Activated B cell treated with CpG ODN at 0.5 μM for 24 hours (primary cell): ENCODE measurements around the gene RAB11FIP3. TPM values are rescaled to one million over a fixed set of nuclear protein-coding genes. Genes with fewer than 3 reads are reported as not detected.
A peak's percentile ranks its signal among the peaks of the same experiment; 100 is the strongest.
"Not testable (repeated sequence)": the region's sequence is repeated elsewhere in the genome, so short reads cannot be mapped to it uniquely, and the experiment has no call there.

Experiments
- ATAC-seq: fragments of 200-7000 bp; cut with Tn5 transposase; one replicate; pipeline ENCODE4 v1.10.0; 2021; ENCODE audit warnings: low read depth, mild to moderate bottlenecking, moderate library complexity
- CTCF ChIA-PET: fragments of 350-600 bp; sonication (Branson Sonifier 250); formaldehyde crosslinking; loops from one replicate; lab custom pipeline; 2021; ENCODE audit warnings: antibody characterized with exemption; lab: Charles Lee
- POLR2A ChIA-PET: fragments of 350-600 bp; sonication (Branson Sonifier 250); formaldehyde crosslinking; loops from one replicate; lab custom pipeline; 2021; ENCODE audit warnings: antibody characterized with exemption; lab: Charles Lee
- DNase-seq: peaks from one replicate; pipeline ENCODE4 v3.0.0; 2022
- H3K27ac Mint-ChIP-seq: one replicate; pipeline ENCODE4 v1.8.0; 2020; ENCODE audit warnings: mixed read lengths
- H3K27me3 Mint-ChIP-seq: one replicate; pipeline ENCODE4 v1.8.0; 2021; ENCODE audit warnings: mixed read lengths
- H3K36me3 Mint-ChIP-seq: one replicate; pipeline ENCODE4 v1.8.0; 2021; ENCODE audit warnings: low read depth, mixed read lengths
- H3K4me1 Mint-ChIP-seq: one replicate; pipeline ENCODE4 v1.8.0; 2021; ENCODE audit warnings: mixed read lengths
- H3K4me3 Mint-ChIP-seq: one replicate; pipeline ENCODE4 v1.8.0; 2020; ENCODE audit warnings: mild to moderate bottlenecking, mixed read lengths
- H3K9me3 Mint-ChIP-seq: one replicate; pipeline ENCODE4 v1.8.0; 2020; ENCODE audit warnings: mixed read lengths
- intact Hi-C: fragments of 100-400 bp; cut with micrococcal nuclease; formaldehyde crosslinking; loops from one replicate; pipeline ENCODE4 v1.15.1; 2024
- total RNA-seq: library from RNA; stranded (reverse); gene quantifications from 2 replicates; pipeline ENCODE4 v1.2.3, GENCODE V29; 2022
- TF ChIP-seq, protein P1 (sequence below): fragments of 200-600 bp; IDR thresholded peaks from one replicate; pipeline ENCODE4 v1.8.0; 2022; ENCODE audit warnings: antibody characterized with exemption, mild to moderate bottlenecking

RAB11FIP3 gene
- total RNA-seq, 1 donor from 2014 or later = 35.4 TPM

DNA sequence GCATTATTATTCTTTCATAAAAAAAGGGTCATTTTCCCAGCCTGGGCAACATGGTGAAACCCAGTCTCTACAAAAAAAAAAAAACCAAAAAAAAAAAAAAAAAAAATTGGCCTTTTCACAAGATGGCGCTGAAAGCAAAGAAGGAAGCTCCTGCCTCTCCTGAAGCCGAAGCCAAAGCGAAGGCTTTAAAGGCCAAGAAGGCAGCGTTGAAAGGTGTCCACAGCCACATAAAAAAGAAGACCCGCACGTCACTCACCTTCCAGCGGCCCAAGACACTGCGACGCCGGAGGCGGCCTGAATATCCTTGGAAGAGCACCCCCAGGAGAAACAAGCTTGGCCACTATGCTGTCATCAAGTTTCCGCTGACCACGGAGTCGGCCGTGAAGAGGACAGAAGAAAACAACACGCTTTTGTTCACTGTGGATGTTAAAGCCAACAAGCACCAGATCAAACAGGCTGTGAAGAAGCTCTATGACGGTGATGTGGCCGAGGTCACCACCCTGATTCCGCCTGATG lies 38.8 kb upstream of the RAB11FIP3 start:
- TF ChIP-seq, protein P1, sequence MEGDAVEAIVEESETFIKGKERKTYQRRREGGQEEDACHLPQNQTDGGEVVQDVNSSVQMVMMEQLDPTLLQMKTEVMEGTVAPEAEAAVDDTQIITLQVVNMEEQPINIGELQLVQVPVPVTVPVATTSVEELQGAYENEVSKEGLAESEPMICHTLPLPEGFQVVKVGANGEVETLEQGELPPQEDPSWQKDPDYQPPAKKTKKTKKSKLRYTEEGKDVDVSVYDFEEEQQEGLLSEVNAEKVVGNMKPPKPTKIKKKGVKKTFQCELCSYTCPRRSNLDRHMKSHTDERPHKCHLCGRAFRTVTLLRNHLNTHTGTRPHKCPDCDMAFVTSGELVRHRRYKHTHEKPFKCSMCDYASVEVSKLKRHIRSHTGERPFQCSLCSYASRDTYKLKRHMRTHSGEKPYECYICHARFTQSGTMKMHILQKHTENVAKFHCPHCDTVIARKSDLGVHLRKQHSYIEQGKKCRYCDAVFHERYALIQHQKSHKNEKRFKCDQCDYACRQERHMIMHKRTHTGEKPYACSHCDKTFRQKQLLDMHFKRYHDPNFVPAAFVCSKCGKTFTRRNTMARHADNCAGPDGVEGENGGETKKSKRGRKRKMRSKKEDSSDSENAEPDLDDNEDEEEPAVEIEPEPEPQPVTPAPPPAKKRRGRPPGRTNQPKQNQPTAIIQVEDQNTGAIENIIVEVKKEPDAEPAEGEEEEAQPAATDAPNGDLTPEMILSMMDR = no peak

DNA sequence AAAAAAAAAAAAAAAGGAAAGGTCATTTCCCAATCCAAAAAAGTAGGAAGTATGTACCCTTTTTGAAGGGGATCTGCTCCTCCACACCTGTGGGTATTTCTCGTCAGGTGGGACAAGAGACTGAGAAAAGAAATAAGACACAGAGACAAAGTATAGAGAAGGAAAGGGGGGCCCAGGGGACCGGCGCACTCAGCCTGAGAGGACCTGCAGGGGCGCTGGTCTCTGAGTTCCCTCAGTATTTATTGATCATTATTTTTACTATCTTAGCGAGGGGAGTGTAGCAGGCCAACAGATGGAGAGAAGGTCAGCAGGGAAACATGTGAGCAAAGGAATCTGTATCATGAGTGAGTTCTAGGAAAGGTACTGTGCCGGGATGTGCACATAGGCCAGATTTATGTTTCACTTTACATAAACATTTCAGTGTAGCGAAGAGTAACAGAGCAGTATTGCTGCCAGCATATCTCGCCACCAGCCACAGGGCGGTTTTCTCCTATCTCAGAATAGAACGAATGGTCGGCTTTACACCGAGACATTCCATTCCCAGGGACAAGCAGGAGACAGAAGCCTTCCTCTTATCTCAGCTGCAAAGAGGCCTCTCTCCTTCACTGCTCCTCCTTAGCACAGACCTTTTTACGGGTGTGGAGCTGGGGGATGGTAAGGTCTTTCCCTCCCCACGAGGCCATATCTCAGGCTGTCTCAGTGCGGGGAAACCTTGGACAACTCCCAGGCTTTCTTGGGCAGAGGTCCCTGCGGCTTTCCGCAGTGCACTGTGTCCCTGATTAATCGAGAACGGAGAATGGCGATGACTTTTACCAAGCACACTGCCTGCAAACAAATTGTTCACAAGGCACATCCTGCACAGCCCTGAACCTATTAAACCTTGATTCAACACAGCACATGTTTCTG lies 37.4 kb upstream of the RAB11FIP3 start:
- H3K27ac Mint-ChIP-seq, H3K4me3 Mint-ChIP-seq, H3K9me3 Mint-ChIP-seq, DNase-seq, intact Hi-C loops, H3K27me3 Mint-ChIP-seq, ATAC-seq, POLR2A ChIA-PET, H3K36me3 Mint-ChIP-seq, CTCF ChIA-PET: not testable (repeated sequence)
- H3K4me1 Mint-ChIP-seq = peaks cover 17% of the 10 kb centered on the region

More for the DNA sequence above, 38.8 kb upstream of the RAB11FIP3 start:
- Mint-ChIP-seq H3K27ac (no peak overlapping the region), H3K9me3 (no peaks in the 10 kb centered on the region), H3K4me3 (no peak overlapping the region), H3K27me3 (no peaks in the 10 kb centered on the region), H3K4me1 (peaks cover 24% of the 10 kb centered on the region), H3K36me3 (no peaks in the 10 kb centered on the region)
- ChIA-PET POLR2A (interaction anchor here (0.6 to 0.7 kb wide), 2 partner anchors 12 to 262 kb away, joined by 4 to 5 read pairs; no protein-coding TSS in a partner anchor), CTCF (interaction anchor here (1.2 kb wide), 1 partner anchor 15 kb away, joined by 3 read pairs; the partner anchor contains the start of gene DECR2)
- ATAC-seq = no peak
- intact Hi-C loops = no loop called here
- no peak for DNase-seq

DNA sequence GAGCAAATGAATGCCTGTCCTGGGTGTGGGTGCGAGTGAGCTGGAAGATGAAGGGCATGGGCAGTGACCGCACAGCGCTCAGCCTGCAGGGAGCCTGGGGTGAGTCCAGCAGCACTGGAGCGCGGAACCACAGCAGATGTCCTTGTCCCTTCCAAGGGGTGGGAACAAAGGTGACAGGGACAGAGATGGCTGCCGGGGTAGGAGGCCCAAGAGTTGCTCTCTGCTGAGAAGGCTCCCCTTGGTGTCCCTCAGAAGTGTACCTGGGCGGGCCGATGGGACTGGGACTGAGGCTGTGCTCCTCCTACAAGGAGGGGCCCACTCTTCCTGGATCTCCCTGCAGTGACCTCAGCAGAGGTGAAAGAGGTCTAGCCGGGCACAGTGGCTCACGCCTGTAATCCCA lies 36.1 kb upstream of the RAB11FIP3 start:
- POLR2A ChIA-PET = no interaction called here
- CTCF ChIA-PET = no interaction called here
- Mint-ChIP-seq H3K9me3 (no peaks in the 10 kb centered on the region), H3K36me3 (no peaks in the 10 kb centered on the region), H3K27ac (no peak overlapping the region), H3K4me3 (no peak overlapping the region), H3K27me3 (no peaks in the 10 kb centered on the region), H3K4me1 (peaks cover 4% of the 10 kb centered on the region)
- intact Hi-C loops = no loop called here
- TF ChIP-seq, protein P1 = no peak
- no peak for DNase-seq
- no peak for ATAC-seq

DNA sequence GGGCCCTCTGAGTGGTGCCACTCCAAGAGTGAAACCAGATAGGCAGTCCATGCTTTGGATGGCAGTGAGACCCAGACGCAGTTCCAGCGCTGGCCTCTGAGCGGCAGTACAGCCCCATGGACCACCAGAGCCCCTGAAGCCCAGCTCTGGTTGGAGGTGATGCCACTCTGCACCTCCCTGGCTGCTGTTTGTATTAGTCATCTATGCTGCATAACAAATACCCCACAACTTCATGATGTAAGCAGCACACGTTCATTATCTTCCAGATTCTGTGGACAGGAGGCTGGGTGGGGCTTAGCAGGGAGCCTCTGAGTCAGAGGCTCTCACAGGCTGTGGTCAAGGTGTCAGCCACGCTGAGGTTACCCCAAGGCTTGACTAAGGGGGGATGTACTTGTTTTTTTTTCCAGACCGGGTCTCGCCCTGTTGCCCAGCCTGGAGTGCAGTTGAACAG lies 33.5 kb upstream of the RAB11FIP3 start:
- H3K9me3 Mint-ChIP-seq = no peaks in the 10 kb centered on the region
- no peaks in the 10 kb centered on the region for H3K36me3 Mint-ChIP-seq
- no peaks in the 10 kb centered on the region for H3K27me3 Mint-ChIP-seq
- CTCF ChIA-PET = interaction anchor here (0.7 to 2.2 kb wide), 3 partner anchors 9 to 134 kb away, joined by 3 to 7 read pairs (median 4); partner anchors contain the start of gene DECR2
- intact Hi-C loops = loop anchor here (1.0 to 10.0 kb wide), 3 partner anchors 187 to 393 kb away; partner anchors contain the start of genes CHTF18 and RPUSD1
- TF ChIP-seq, protein P1 = no peak
- POLR2A ChIA-PET = interaction anchor here (0.7 to 2.1 kb wide), 3 partner anchors 9 to 21 kb away, joined by 3 to 20 read pairs (median 6); partner anchors contain the start of genes DECR2 and PGAP6
- H3K4me3 Mint-ChIP-seq = no peak overlapping the region
- H3K27ac Mint-ChIP-seq = peak overlapping the region; percentile 41
- H3K4me1 Mint-ChIP-seq = peaks cover 16% of the 10 kb centered on the region
- ATAC-seq = peak; percentile 91
- peak; percentile 64 for DNase-seq

DNA sequence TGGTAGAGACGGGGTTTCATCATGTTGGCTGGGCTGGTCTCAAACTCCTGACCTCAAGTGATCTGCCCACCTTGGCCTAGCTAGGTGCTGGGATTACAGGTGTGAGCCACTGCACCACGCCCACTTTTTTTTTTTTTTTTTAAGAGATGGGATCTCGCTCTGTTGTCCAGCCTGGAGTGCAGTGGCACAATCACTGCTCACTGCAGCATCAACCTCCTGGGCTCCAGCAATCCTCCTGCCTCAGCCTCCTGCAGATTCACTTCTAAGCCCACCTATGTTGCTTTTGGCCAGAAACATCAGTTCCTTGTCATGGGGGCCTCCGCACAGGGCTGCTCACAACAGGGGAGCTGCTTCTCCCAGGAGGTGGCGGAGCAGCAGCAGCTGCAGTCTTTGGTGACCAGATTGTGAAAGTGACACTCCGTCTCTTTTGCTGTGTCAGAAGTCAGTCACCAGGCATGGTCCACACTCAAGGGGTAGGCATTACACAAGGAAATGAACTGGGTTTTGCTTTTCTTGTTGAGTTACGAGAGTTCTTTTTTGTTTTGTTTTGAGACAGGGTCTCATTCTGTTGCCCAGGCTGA lies 32.9 kb upstream of the RAB11FIP3 start:
- ATAC-seq (no peak), DNase-seq (no peak)
- TF ChIP-seq, protein P1 = no peak
- no peaks in the 10 kb centered on the region for H3K27me3 Mint-ChIP-seq
- CTCF ChIA-PET = interaction anchor here (0.7 to 2.2 kb wide), 3 partner anchors 9 to 134 kb away, joined by 3 to 7 read pairs (median 4); partner anchors contain the start of gene DECR2
- POLR2A ChIA-PET = interaction anchor here (0.7 to 4.3 kb wide), 3 partner anchors 9 to 21 kb away, joined by 3 to 21 read pairs (median 20); partner anchors contain the start of genes DECR2 and PGAP6
- peaks cover 16% of the 10 kb centered on the region for H3K4me1 Mint-ChIP-seq
- no peak overlapping the region for H3K4me3 Mint-ChIP-seq
- no peaks in the 10 kb centered on the region for H3K9me3 Mint-ChIP-seq
- H3K36me3 Mint-ChIP-seq = no peaks in the 10 kb centered on the region
- peak overlapping the region; percentile 18 for H3K27ac Mint-ChIP-seq
- intact Hi-C loops = loop anchor here (2.0 to 10.0 kb wide), 2 partner anchors 268 to 392 kb away; partner anchors contain the start of genes CHTF18 and RPUSD1
